Astrocyte (in vitro differentiated cells and primary cell): ENCODE results near the gene DERL3. TPM values are rescaled to one million over a fixed set of nuclear protein-coding genes. Genes with fewer than 3 reads are reported as not detected.

Experiments
- DNase-seq: peaks from one replicate; pipeline ENCODE4 v3.0.0-alpha.2; 2010; ENCODE audit warnings: low read depth
- FAIRE-seq: peaks from 2 replicates; lab custom pipeline; 2011; peaks lifted over from hg19 to GRCh38; lab: Jason Lieb, UNC
- H2AFZ ChIP-seq: 2 replicates; pipeline ENCODE4 v1.6.0; 2012; ENCODE audit warnings: low read depth, low read length, inconsistent platforms
- H3K27ac ChIP-seq: 2 replicates; pipeline ENCODE4 v1.5.1; 2011; ENCODE audit warnings: low read depth, low read length, inconsistent platforms
- H3K27me3 ChIP-seq: 2 replicates; pipeline ENCODE4 v1.6.0; 2011; ENCODE audit warnings: low read length, inconsistent platforms; ENCODE audit not compliant: insufficient read depth
- H3K36me3 ChIP-seq: 2 replicates; pipeline ENCODE4 v1.5.1; 2011; ENCODE audit warnings: low read length, inconsistent platforms; ENCODE audit not compliant: insufficient read depth
- H3K4me1 ChIP-seq: 2 replicates; pipeline ENCODE4 v1.5.1; 2011; ENCODE audit warnings: low read length, inconsistent platforms; ENCODE audit not compliant: insufficient read depth
- H3K4me2 ChIP-seq: 2 replicates; pipeline ENCODE4 v1.6.0; 2012; ENCODE audit warnings: low read length, inconsistent platforms
- H3K4me3 ChIP-seq: 2 replicates; pipeline ENCODE4 v1.5.1; 2011; ENCODE audit warnings: low read depth, mild to moderate bottlenecking, low read length, inconsistent platforms; ENCODE audit not compliant: insufficient read depth
- H3K79me2 ChIP-seq: 2 replicates; pipeline ENCODE4 v1.6.0; 2012; ENCODE audit warnings: mild to moderate bottlenecking, low read length, inconsistent platforms; ENCODE audit not compliant: insufficient read depth
- H3K9ac ChIP-seq: 2 replicates; pipeline ENCODE4 v1.6.0; 2012; ENCODE audit warnings: mild to moderate bottlenecking, low read length, inconsistent platforms
- H3K9me3 ChIP-seq: 2 replicates; pipeline ENCODE4 v1.5.1; 2012; ENCODE audit warnings: low read depth, mild to moderate bottlenecking, low read length, inconsistent platforms; ENCODE audit not compliant: insufficient read depth
- H4K20me1 ChIP-seq: 2 replicates; pipeline ENCODE4 v1.6.0; 2012; ENCODE audit warnings: low read length, inconsistent platforms; ENCODE audit not compliant: insufficient read depth
- H3K27ac Mint-ChIP-seq: one replicate; pipeline ENCODE4 v1.8.0; 2021; ENCODE audit warnings: mild to moderate bottlenecking, mixed read lengths; ENCODE audit not compliant: unreplicated experiment
- H3K27me3 Mint-ChIP-seq: one replicate; pipeline ENCODE4 v1.8.0; 2021; ENCODE audit warnings: low read depth, mixed read lengths; ENCODE audit not compliant: unreplicated experiment
- H3K36me3 Mint-ChIP-seq: one replicate; pipeline ENCODE4 v1.8.0; 2021; ENCODE audit warnings: low read depth, mixed read lengths; ENCODE audit not compliant: unreplicated experiment
- H3K4me1 Mint-ChIP-seq: one replicate; pipeline ENCODE4 v1.8.0; 2021; ENCODE audit warnings: low read depth, mixed read lengths; ENCODE audit not compliant: unreplicated experiment
- H3K4me3 Mint-ChIP-seq: one replicate; pipeline ENCODE4 v1.8.0; 2021; ENCODE audit warnings: mild to moderate bottlenecking, moderate library complexity, mixed read lengths; ENCODE audit not compliant: unreplicated experiment
- H3K9me3 Mint-ChIP-seq: one replicate; pipeline ENCODE4 v1.8.0; 2021; ENCODE audit warnings: mild to moderate bottlenecking, mixed read lengths; ENCODE audit not compliant: unreplicated experiment
- EZH2 ChIP-seq: IDR thresholded peaks from 2 replicates; pipeline ENCODE4 v1.6.1; 2012; ENCODE audit warnings: mild to moderate bottlenecking, low read length, inconsistent platforms; ENCODE audit not compliant: insufficient read depth
- total RNA-seq: library from RNA; stranded (reverse); gene quantifications from 2 replicates; pipeline ENCODE4 v1.2.1, GENCODE V29; 2021
- TF ChIP-seq, protein P1 (sequence below): IDR thresholded peaks from 2 replicates; pipeline ENCODE4 v1.5.1; 2011; ENCODE audit warnings: low read depth, mild to moderate bottlenecking, inconsistent platforms, low read length, moderate library complexity; ENCODE audit not compliant: insufficient read depth

The DERL3 gene
- total RNA-seq, 1 donor from 2014 or later, result 0.82 TPM

DNA sequence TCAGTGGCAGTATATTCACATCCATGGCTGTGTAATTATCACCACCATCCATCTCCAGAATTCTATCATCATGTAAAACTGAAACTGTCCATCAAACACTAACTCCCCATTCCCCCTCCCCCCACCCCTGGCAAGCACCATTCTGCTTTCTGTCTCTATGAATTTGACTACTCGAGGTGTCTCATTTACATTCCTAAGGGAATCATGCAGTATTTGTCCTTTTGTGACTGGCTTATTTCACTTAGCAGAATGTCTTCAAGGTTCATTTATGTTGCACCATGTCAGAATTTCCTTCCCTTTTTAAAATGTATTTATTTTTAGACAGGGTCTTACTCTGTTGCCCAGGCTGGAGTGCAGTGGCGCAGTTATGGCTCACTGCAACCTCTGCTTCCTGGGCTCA, 20.3 kb downstream of the DERL3 start:
- DNase-seq, result no peak
- Histone ChIP-seq H3K79me2 (no peaks in the 10 kb centered on the region), H3K4me2 (no peak overlapping the region), H3K27me3 (no peaks in the 10 kb centered on the region), H3K27ac (no peak overlapping the region), H3K4me1 (peaks cover 2% of the 10 kb centered on the region), H3K36me3 (peaks cover 33% of the 10 kb centered on the region), H4K20me1 (peaks cover 19% of the 10 kb centered on the region), H3K9me3 (no peaks in the 10 kb centered on the region), H3K9ac (no peak overlapping the region), H2AFZ (no peak overlapping the region), H3K4me3 (no peak overlapping the region)
- Mint-ChIP-seq H3K4me1 (peaks cover 17% of the 10 kb centered on the region), H3K36me3 (peaks cover 22% of the 10 kb centered on the region), H3K9me3 (no peaks in the 10 kb centered on the region), H3K27ac (no peak overlapping the region), H3K27me3 (no peaks in the 10 kb centered on the region), H3K4me3 (no peak overlapping the region)
- no peak for FAIRE-seq
- no peak for TF ChIP-seq EZH2
- TF ChIP-seq, protein P1, sequence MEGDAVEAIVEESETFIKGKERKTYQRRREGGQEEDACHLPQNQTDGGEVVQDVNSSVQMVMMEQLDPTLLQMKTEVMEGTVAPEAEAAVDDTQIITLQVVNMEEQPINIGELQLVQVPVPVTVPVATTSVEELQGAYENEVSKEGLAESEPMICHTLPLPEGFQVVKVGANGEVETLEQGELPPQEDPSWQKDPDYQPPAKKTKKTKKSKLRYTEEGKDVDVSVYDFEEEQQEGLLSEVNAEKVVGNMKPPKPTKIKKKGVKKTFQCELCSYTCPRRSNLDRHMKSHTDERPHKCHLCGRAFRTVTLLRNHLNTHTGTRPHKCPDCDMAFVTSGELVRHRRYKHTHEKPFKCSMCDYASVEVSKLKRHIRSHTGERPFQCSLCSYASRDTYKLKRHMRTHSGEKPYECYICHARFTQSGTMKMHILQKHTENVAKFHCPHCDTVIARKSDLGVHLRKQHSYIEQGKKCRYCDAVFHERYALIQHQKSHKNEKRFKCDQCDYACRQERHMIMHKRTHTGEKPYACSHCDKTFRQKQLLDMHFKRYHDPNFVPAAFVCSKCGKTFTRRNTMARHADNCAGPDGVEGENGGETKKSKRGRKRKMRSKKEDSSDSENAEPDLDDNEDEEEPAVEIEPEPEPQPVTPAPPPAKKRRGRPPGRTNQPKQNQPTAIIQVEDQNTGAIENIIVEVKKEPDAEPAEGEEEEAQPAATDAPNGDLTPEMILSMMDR, result no peak

DNA sequence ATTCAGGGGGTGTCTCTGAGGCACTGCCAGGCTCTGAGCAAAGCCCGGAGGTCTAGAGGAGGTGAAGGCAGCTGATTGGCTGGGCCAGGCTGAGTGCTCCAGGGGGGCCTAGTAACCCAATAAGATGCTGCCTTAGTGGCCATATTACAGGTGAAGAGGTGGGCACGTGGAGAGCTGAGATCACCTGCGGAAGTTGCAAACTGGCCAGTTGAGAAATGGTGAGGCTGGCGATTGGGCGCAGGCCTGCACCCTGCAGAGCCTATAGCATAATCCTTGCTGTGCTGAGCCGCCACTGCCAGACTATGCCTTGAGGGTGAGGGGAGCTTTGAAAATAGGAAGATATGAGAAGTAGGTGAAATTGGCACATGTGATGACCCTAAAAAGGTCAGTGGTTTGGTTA, 21.7 kb downstream of the DERL3 start:
- no peak overlapping the region for H3K9ac ChIP-seq
- H3K79me2 ChIP-seq, result no peaks in the 10 kb centered on the region
- DNase-seq (no peak), FAIRE-seq (no peak)
- TF ChIP-seq EZH2, result no peak
- TF ChIP-seq, protein P1, result no peak
- Mint-ChIP-seq H3K9me3 (no peaks in the 10 kb centered on the region), H3K27ac (no peak overlapping the region), H3K27me3 (no peaks in the 10 kb centered on the region), H3K36me3 (peaks cover 13% of the 10 kb centered on the region), H3K4me1 (peaks cover 7% of the 10 kb centered on the region), H3K4me3 (no peak overlapping the region)
- H2AFZ ChIP-seq, result no peak overlapping the region
- no peak overlapping the region for H3K4me3 ChIP-seq
- no peaks in the 10 kb centered on the region for H3K4me1 ChIP-seq
- peaks cover 8% of the 10 kb centered on the region for H4K20me1 ChIP-seq
- H3K27ac ChIP-seq, result no peak overlapping the region
- H3K4me2 ChIP-seq, result no peak overlapping the region
- no peaks in the 10 kb centered on the region for H3K9me3 ChIP-seq
- H3K36me3 ChIP-seq, result peaks cover 28% of the 10 kb centered on the region
- H3K27me3 ChIP-seq, result no peaks in the 10 kb centered on the region

DNA sequence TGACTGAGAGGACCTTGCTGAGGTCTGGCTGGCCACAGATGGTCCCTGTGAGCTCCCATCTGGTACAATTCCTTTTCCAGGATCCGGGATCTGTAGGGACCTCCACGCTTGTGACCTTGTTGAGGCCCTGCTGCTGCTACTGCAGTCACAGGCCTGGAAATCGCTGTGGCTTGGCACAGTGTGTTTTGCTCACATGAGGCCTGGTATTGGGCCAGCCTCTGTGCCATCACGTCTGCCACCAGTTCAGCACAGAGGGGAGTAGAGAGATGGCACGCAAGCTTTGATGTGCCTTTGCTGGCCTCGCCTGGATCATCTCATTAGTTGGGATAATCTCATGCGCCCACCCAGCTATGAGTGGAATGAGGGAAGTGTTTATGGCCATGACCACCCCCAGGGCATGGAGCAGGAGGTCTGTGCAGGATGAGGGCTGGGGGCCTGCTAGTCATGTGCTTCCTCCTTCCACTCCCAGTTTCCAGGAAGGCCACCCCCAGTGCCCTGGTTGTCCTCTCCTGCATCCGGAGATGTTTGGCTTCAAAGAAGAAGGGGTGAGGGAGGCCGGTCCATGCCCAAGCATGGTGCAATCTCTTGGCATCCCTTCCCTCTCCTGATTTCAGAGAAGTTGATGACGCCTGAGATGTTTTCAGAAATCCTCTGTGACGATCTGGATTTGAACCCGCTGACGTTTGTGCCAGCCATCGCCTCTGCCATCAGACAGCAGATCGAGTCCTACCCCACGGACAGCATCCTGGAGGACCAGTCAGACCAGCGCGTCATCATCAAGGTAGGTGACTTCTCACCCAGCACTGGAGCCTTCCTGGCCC, 22.4 kb downstream of the DERL3 start:
- peaks cover 6% of the 10 kb centered on the region for H4K20me1 ChIP-seq
- DNase-seq (no peak), FAIRE-seq (no peak)
- Mint-ChIP-seq H3K27ac (no peak overlapping the region), H3K9me3 (no peaks in the 10 kb centered on the region), H3K36me3 (peaks cover 13% of the 10 kb centered on the region), H3K27me3 (no peaks in the 10 kb centered on the region), H3K4me1 (peaks cover 7% of the 10 kb centered on the region), H3K4me3 (no peak overlapping the region)
- H3K36me3 ChIP-seq, result peaks cover 31% of the 10 kb centered on the region
- no peak overlapping the region for H3K4me2 ChIP-seq
- H2AFZ ChIP-seq, result no peak overlapping the region
- H3K27me3 ChIP-seq, result no peaks in the 10 kb centered on the region
- H3K27ac ChIP-seq, result no peak overlapping the region
- H3K4me3 ChIP-seq, result no peak overlapping the region
- no peak overlapping the region for H3K9ac ChIP-seq
- TF ChIP-seq, protein P1, result no peak
- no peak for TF ChIP-seq EZH2
- no peaks in the 10 kb centered on the region for H3K4me1 ChIP-seq
- H3K9me3 ChIP-seq, result no peaks in the 10 kb centered on the region
- no peaks in the 10 kb centered on the region for H3K79me2 ChIP-seq
